HG03060 (cell line): ENCODE measurements around the gene SHISAL2A.
A peak's percentile ranks its signal among the peaks of the same experiment; 100 is the strongest.

Experiments used
- ATAC-seq: cut with Tn5 transposase; IDR thresholded peaks from one replicate; pipeline ENCODE4 v1.9.1; 2021; ENCODE audit warnings: low read depth, moderate number of reproducible peaks; ENCODE audit not compliant: unreplicated experiment

The SHISAL2A gene

DNA sequence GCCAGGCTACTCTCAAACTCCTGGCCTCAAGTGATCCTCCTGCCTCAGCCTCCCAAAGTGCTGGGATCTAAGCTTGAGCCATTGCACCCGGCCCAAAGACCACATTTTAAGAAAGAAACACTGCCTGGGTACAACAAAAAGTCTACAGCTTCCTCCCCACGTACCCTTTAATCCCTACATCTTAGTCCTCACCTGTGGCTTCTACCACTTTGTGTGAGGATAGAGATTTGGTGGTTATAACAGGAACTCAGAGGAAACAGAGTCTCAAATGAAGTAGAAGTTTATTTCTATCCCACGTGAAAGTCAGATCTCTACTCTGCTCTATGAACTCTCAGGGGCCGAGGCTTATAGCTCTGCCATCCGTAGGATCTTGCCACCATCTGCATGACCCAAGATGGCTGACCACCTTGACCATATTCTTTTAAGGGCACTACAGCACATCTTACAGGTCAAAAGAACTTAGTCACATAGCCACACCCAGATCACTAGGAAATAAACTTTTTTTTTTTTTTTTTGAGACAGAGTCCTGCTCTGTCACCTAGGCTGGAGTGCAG, 17.4 kb upstream of the SHISAL2A start:
- ATAC-seq, result no peak

DNA sequence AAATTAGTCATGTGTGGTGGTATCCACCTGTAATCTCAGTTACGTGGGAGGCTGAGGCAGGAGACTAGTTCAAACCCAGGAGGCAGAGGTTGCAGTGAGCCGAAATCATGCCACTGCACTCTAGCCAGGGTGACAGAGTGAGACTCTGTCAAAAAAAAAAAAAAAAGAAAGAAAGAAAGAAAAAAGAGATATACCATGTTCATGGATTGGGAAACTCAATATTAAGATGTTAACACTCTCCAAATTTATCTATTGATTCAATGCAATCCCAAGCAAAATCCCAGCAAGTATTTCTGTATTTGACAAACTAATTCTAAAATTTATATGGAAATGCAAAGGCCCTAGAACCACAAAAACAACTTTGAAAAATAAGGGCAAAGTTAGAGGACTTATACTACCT, 11.0 kb upstream of the SHISAL2A start:
- no peak for ATAC-seq

DNA sequence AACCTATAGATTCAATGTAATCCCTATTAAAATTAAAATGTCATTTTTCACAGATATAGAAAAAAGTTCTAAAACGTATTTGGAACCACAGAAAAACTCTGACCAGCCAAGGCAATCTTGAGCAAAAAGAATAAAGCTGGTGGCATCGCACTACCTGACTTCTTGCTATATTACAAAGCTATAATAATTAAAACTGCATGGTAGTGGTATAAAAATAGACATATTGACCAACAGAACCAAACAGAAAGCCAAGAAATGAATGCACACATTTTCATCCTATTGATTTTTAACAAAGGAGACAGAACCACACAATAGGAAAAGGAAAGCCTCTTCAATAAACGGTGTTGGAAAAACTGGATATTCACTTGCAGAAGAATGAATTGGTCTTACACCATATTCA, 9.2 kb upstream of the SHISAL2A start:
- no peak for ATAC-seq

GRCh38 chr1:52627028-52627427, 5.9 kb upstream of the SHISAL2A start:
- no peak for ATAC-seq

GRCh38 chr1:52628614-52629324, 4.2 kb upstream of the SHISAL2A start:
- ATAC-seq, result no peak

GRCh38 chr1:52629325-52629643, 3.7 kb upstream of the SHISAL2A start:
- no peak for ATAC-seq

DNA sequence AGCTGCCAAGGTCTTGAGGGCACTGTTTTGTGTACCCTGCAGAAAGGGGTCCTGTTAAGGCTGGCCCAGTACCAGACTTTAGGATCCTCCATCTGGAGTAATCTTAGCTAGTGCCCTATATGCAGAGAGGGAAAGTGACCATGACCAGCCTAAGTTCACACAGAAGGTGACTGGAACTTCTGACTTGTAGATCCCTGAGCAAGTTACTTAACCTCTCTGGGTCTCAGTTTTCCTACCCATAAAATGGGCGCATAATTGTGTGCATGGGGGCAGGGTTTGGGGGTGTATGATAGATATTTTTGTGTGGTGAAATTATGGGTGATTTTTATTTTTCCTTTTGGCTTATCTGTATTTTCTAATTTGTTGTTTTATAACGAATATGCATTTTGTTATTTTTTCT, 3.3 kb upstream of the SHISAL2A start:
- ATAC-seq, result no peak

DNA sequence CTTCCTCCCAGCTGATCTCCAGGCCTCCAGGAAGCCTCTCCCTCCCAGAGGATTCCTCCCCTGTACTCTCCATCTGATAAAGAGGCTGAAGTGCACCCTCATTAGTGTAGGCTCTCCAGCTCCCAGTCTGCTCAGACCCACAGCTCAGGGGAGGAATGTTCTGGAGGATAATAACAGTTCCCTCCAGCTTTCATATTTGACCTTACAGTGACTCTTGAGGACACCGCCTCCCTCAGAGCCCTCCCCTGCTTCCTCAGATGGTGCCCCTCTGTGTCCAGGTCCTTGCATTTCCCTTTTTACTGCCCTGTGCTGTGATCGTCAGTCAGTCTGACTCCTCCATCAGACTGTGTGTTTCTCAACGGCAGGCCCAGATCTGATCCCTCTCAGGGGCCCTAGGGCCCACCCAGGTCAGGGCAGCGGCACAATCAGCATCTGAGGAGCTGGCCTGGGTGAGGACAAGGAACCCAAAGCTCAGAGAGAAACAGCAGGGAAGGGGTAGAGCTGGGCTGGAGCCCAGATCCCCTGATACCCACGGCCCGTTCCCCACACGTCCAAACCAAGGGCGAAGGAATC, 1.1 kb upstream of the SHISAL2A start:
- no peak for ATAC-seq

- ATAC-seq, result no peak
Measured at GRCh38 chr1:52633291-52633754, 355 bp downstream of the SHISAL2A start.

- no peak for ATAC-seq
Measured at GRCh38 chr1:52634111-52634510, 1.1 kb downstream of the SHISAL2A start.

DNA sequence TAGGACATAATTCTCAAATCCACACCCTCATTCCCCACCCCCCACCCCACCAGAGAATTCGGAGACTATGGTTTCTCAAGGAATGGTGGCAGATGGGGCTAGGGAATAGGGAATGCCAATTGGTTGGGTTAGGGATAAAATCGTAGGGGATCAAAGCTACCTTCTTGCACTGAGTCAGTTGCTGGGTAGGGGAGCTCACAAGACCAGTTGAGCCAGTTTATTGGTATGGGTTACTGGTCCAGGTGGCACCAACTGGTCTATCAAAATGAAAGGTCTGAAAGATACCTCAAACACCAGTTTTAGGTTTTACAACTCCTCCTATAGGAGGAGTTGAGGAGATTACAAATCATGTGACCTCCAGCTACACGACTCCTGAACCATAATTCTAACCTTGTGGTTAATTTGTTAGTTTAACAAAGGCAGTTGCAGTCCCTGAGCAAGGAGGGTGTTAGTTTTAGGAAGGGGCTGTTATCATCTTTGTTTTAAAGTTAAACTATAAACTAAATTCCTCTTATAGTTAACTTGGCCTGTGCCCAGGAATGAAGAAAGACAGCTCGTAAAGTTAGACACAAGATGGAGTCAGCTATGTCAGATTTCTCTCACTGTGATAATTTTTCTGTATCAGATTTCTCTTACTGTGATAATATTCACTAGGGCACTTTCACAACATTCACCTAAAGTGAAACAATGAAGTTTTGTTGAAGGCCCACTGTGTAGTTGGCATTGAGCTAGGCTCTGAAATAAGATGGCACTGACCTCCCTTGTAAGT, 2.5 kb downstream of the SHISAL2A start:
- no peak for ATAC-seq

DNA sequence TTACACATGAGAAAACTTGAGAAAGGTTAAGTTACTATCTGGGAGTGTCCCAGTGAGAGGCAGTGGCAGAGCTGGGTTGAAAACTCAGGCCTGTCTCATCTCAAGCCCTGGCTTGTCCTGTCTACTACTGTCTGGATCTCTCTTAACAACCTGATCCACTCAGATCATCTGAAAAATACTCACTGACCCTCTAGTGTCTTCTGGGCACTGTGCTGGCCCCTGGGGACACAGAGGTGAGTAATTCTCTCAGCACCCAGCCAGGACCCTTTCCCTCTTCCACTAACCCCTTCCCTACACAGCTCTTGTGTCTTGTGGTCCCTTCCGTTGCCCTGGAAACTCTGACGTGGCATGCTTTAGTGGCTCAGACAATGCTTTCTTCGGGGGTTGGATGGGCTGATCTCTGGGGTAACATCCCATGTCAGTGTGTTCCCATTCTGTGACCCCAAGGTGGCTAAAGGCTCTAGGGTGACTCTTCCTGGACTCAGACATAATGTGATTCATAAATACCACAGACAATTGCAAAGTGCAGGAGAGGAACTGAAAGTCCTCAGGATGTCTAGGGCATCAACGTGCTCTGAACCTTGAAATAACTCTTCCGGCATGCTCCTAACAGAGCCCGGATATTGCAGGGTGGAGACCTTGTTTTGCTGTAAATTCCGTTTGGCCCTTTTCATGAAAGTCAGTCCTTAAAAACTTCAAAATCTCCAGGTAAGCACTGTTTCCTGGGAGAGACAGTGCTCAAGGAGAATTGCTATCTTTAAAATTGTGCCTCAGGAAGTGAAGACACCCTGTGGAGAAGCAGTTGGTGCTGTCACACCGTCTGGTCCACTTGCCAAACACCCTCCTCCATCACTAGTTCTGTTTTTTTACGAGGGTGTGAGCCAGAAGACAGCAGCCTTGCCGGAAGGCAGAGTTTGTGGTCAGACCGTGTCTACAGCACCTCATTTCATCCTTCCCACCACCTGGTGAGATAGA, 4.0 kb downstream of the SHISAL2A start:
- peak; percentile 66 for ATAC-seq

- ATAC-seq, result no peak
Measured at GRCh38 chr1:52637946-52638345, 5.0 kb downstream of the SHISAL2A start.

DNA sequence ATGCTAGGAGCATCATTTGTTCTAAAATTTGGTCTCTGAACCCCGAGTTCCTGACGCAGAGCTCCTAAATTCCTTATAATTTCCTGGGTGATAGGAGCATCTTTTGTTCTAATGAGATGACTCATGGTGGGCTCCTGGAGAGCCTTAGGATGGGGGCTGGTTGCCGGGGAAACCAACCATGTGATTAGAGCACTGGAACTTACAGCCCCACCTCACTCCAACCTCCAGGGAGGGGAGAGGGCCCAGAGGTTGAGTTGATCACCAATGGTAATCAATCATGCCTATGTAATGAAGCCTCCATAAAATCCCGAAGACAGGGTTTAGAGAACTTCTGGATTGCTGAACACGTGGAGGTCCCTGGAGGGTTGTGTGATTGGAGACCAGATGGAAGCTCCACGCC, 7.7 kb downstream of the SHISAL2A start:
- no peak for ATAC-seq

- ATAC-seq, result no peak
Measured at GRCh38 chr1:52641307-52641706, 8.3 kb downstream of the SHISAL2A start.

GRCh38 chr1:52645261-52645660, 12.3 kb downstream of the SHISAL2A start:
- ATAC-seq, result no peak

GRCh38 chr1:52651904-52652303, 18.9 kb downstream of the SHISAL2A start:
- no peak for ATAC-seq

DNA sequence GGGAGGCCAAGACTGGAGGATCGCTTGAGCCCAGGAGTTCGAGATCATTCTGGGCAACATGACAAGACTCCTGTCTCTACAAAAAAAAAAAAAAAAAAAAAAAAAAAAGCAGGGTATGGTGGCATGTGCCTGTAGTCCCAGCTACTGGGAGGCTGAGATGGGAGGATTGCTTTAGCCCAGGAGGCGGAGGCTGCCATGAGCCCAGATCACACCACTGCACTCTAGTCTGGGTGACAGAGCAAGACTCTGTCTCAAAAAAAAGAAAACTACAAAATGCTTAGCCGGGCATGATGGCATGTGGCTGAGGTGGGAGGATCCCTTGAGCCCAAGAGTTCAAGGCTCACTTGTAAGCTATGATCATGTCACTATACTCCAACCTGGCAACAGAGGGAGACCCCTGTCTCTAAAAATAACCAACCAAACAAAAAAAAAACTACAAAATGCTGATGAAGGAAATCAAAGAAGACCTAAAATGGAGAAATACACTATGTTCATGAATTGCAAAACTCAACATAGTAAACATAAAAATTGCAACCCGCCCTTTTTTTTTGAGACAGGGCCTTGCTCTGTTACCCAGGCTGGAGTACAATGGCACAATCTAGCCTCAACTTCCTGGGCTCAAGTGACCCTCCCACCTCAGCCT, 20.4 kb downstream of the SHISAL2A start:
- ATAC-seq, result no peak

DNA sequence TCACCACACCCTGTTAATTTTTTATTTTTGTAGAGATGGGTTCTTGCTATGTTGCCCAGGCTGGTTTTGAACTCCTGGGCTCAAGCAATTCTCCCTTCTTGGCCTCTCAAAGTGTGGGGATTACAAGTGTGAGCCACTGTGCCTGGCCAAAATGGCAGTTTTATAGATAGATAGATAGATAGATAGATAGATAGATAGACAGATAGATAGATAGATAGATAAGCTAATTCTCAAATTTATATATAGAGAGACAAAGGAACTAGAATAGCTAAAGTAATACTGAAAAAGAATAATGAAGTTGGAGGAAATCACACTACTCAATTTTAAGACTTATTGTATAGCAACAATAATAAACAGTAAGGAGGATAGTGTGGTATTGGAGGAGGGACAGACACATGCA, 21.1 kb downstream of the SHISAL2A start:
- ATAC-seq, result no peak

DNA sequence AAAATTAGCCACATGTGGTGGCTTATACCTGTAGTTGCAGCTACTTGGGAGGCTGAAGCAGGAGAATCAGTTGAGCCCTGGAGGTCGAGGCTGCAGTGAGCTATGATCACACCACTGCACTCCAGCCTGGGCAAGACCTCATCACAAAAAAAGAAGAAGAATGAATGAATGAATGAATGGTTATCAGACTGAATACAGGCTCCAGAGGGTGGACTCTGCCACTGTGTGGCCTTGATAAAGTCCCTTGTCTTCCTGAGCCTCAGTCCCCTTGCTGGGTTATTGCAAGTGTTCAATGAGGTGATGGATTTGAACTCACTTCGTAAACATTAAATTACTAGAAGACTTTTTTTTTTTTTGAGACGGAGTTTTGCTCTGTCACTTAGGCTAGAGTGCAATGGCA, 24.7 kb downstream of the SHISAL2A start:
- ATAC-seq, result no peak
